Kidney (tissue), 14 donors: ENCODE measurements around the gene C6orf89. TPM values are rescaled to one million over a fixed set of nuclear protein-coding genes. Genes with fewer than 3 reads are reported as not detected.

Source experiments
- DNase-seq, 5 donors: peaks; one replicate each; pipeline ENCODE4 v3.0.0-alpha.2; 2013 to 2020
- FAIRE-seq: peaks from 2 replicates; lab custom pipeline; 2012; peaks lifted over from hg19 to GRCh38; lab: Jason Lieb, UNC
- H3K27ac ChIP-seq, 2 donors: one replicate each; pipeline ENCODE4 v1.7.0; 2013; ENCODE audit warnings: low read depth in 2 of 2, low read length in 2 of 2, inconsistent platforms in 1 of 2
- H3K27me3 ChIP-seq: one replicate; pipeline ENCODE4 v1.7.1; 2013; ENCODE audit warnings: low read length, inconsistent platforms; ENCODE audit not compliant: control insufficient read depth, insufficient read depth
- H3K36me3 ChIP-seq, 3 donors: one replicate each; pipeline versions ENCODE4 v1.7.0 to v1.7.1; 2013; ENCODE audit warnings: low read length in 3 of 3, control low read depth in 1 of 3, inconsistent platforms in 1 of 3; ENCODE audit not compliant: insufficient read depth in 3 of 3, control insufficient read depth in 2 of 3
- H3K4me1 ChIP-seq, 3 donors: one replicate each; pipeline versions ENCODE4 v1.7.0 to v1.7.1; 2013; ENCODE audit warnings: low read length in 3 of 3, inconsistent platforms in 1 of 3, low read depth in 1 of 3; ENCODE audit not compliant: control insufficient read depth in 2 of 3, insufficient read depth in 2 of 3
- H3K4me3 ChIP-seq, 3 donors: one replicate each; pipeline versions ENCODE4 v1.7.0 to v1.8.1; 2013; ENCODE audit warnings: low read length in 3 of 3, control low read depth in 1 of 3, inconsistent platforms in 1 of 3
- H3K9ac ChIP-seq, 3 donors: one replicate each; pipeline versions ENCODE4 v1.7.0 to v1.7.1; 2013; ENCODE audit warnings: low read length in 3 of 3, control low read depth in 1 of 3, inconsistent platforms in 1 of 3
- H3K9me3 ChIP-seq, 3 donors: one replicate each; pipeline versions ENCODE4 v1.7.0 to v1.7.1; 2013; ENCODE audit warnings: low read length in 3 of 3, control low read depth in 1 of 3, inconsistent platforms in 1 of 3; ENCODE audit not compliant: control insufficient read depth in 2 of 3, insufficient read depth in 1 of 3
- CTCF ChIP-seq: IDR thresholded peaks from 3 replicates; pipeline ENCODE4 v1.5.1; 2012; ENCODE audit warnings: mild to moderate bottlenecking, moderate library complexity, borderline replicate concordance; ENCODE audit not compliant: insufficient read depth; ENCODE audit errors: extremely low read depth
- intact Hi-C: fragments of 100-400 bp; cut with DNase I; formaldehyde crosslinking; loops from one replicate; pipeline ENCODE4 v1.11.1; 2022
- polyA plus RNA-seq: library from polyadenylated mRNA; stranded (reverse); fragments of 350-450 nt; fragmentation: Illumina TruSeq; extraction: RNeasy Lipid Tissue Mini Kit (QIAGEN cat#74804); gene quantifications from one replicate; pipeline ENCODE4 v1.2.3, GENCODE V29; 2014; ENCODE audit warnings: low read depth, low replicate concordance; ENCODE audit not compliant: insufficient read depth
- total RNA-seq: library from RNA; stranded (reverse); fragmentation: NEBNext Ultra II Directional; extraction: Animal tissue kit (Norgen Biotek cat#: 25700); gene quantifications from one replicate; pipeline ENCODE4 v1.2.1, GENCODE V29; 2021
- donor health status: control.
- donor health status: control.
- donor health status: control.
- donor health status: control.
- donor health status: control.
- donor health status: DM: yes; HTN: yes; CAD: no.
- donor health status: Normal renal cell carcinoma (clear cell type).

C6orf89 gene
- total and polyA plus RNA-seq, 2 donors from 2014 or later = 25.7 to 72.4 TPM

DNA sequence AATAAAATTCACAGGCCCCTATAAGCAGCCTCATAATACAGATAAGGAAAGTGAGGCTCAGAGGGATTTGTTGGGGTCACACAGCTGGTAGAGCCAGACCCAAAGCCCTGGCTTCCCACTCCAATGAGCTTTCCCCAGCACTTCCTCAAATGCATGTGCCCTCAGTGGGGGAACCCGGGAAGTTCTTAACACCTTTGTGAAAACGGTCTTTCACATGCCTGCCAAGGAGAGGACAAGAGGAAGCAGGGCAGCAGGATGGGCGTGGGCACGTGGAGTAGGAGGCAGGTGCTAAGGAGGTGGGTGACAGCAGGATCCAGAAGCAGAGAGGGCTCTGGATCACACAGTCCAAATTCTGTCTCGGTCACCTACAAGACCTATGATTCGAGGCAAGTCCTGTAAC is 69.4 kb downstream of the C6orf89 start:
- Histone ChIP-seq H3K9ac (no peak overlapping the region), H3K4me3 (no peak overlapping the region), H3K4me1 (no peaks in the 10 kb centered on the region), H3K36me3 (no peaks in the 10 kb centered on the region), H3K27me3 (no peaks in the 10 kb centered on the region), H3K9me3 (no peaks in the 10 kb centered on the region), H3K27ac (no peak overlapping the region)
- TF ChIP-seq CTCF = no peak
- no peak for DNase-seq
- FAIRE-seq = no peak
- intact Hi-C loops = no loop called here

DNA sequence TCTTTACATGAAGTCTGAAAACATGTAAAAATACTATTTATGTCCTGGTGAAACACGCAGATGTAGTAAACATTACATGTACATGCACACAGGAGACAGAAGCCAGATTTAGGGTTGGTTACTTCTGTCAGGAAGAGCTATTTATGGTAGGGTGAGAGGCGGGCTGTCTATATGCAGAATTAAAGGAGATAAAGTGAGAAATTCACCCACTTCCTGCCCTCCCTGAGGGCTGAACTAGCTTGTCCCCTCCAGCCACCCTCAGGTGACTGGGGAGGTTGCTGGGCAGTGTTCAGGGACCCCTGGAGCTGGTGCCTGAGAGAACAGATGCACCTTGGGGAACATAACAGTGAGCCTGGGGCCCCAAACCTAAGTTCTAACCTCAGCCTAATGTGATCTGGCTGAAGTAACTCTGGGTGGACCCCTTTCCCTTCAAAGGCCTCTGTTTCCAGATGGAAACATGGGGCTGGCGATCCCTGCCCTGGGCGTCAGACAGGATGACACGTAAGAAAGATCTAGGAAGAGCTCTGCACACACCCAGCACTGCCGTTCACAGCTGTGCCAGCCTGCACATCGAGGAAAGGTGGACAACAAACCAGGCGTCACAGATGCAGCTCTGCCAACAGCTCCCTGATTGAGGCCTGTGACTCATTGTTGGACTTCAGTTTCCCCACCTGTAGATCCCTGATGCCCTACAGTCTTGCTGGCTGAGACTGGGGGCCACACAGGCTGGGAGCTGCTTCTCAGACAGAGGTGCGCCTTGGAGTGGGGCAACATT is 70.1 kb downstream of the C6orf89 start:
- FAIRE-seq (no peak), DNase-seq (no peak)
- H3K27ac ChIP-seq = no peak overlapping the region
- H3K27me3 ChIP-seq = no peaks in the 10 kb centered on the region
- intact Hi-C loops = no loop called here
- no peak overlapping the region for H3K4me3 ChIP-seq
- H3K4me1 ChIP-seq = no peaks in the 10 kb centered on the region
- no peak overlapping the region for H3K9ac ChIP-seq
- TF ChIP-seq CTCF = no peak
- no peaks in the 10 kb centered on the region for H3K36me3 ChIP-seq
- no peaks in the 10 kb centered on the region for H3K9me3 ChIP-seq

GRCh38 chr6:36956446-36956820 is 70.7 kb downstream of the C6orf89 start:
- intact Hi-C loops = no loop called here
- no peaks in the 10 kb centered on the region for H3K36me3 ChIP-seq
- H3K9ac ChIP-seq = no peak overlapping the region
- H3K4me3 ChIP-seq = no peak overlapping the region
- H3K27ac ChIP-seq = no peak overlapping the region
- H3K4me1 ChIP-seq = peaks cover 0 to 3% (median 0%) of the 10 kb centered on the region in 3 donors
- DNase-seq (no peak), FAIRE-seq (no peak)
- no peak for TF ChIP-seq CTCF
- no peaks in the 10 kb centered on the region for H3K27me3 ChIP-seq
- no peaks in the 10 kb centered on the region for H3K9me3 ChIP-seq

- no peak overlapping the region for H3K27ac ChIP-seq
- H3K4me1 ChIP-seq = peaks cover 0 to 3% (median 0%) of the 10 kb centered on the region in 3 donors
- no peak overlapping the region for H3K9ac ChIP-seq
- no peak for FAIRE-seq
- H3K9me3 ChIP-seq = no peaks in the 10 kb centered on the region
- DNase-seq = peak in 1 of 5 donors; percentile 49
- no peaks in the 10 kb centered on the region for H3K27me3 ChIP-seq
- no peak overlapping the region for H3K4me3 ChIP-seq
- H3K36me3 ChIP-seq = no peaks in the 10 kb centered on the region
- intact Hi-C loops = no loop called here
- TF ChIP-seq CTCF = no peak
Observed at GRCh38 chr6:36957773-36958271, 72.1 kb downstream of the C6orf89 start.
